WTC11 (cell line): ENCODE measurements around the gene ATP12A.

ENCODE experiments used
- CTCF ChIP-seq: fragments of 200-600 bp; IDR thresholded peaks from 2 replicates; pipeline ENCODE4 v1.8.0; 2022; ENCODE audit warnings: antibody characterized with exemption
- ELF4 ChIP-seq: sonication (generic); formaldehyde crosslinking; IDR thresholded peaks from 2 replicates; pipeline ENCODE4 v1.8.1; 2022; ENCODE audit warnings: low read depth, mild to moderate bottlenecking, moderate library complexity, missing genetic modification reagents
- PRDM15 ChIP-seq: sonication (generic); formaldehyde crosslinking; IDR thresholded peaks from 2 replicates; pipeline ENCODE4 v1.8.0; 2022; ENCODE audit warnings: missing genetic modification reagents
- USF1 ChIP-seq: sonication (generic); formaldehyde crosslinking; IDR thresholded peaks from 2 replicates; pipeline ENCODE4 v1.8.0; 2022; ENCODE audit warnings: mild to moderate bottlenecking, missing genetic modification reagents

- TF ChIP-seq PRDM15 (CRISPR knock-in tag) (no peak), CTCF (no peak), ELF4 (CRISPR knock-in tag) (no peak), USF1 (CRISPR knock-in tag) (no peak)
Measured at GRCh38 chr13:24630851-24631620, 49.2 kb upstream of the ATP12A start.
